ENCODE measurements around the gene COLEC11. TPM values are rescaled to one million over a fixed set of nuclear protein-coding genes. Genes with fewer than 3 reads are reported as not detected.

The COLEC11 gene
- total and polyA plus RNA-seq, 2 of the 13 experiments (the other 11 are each of a cell fraction or from before 2014, with no cell fraction given) = 1.5 to 3.0 TPM

GRCh38 chr2:3656762-3657721 is 62.1 kb downstream of the COLEC11 start (continued):
- TF ChIP-seq GMEB2 (CRISPR knock-in tag; IDR thresholded peaks at IDR 0.05; ENCODE audit: low read depth) = no peak
- TF ChIP-seq ZNF256 (CRISPR knock-in tag; conservative IDR thresholded peaks at IDR 0.05) = no peak
- no peak for TF ChIP-seq ZNF780A (CRISPR knock-in tag; IDR thresholded peaks at IDR 0.05)
- no peak for TF ChIP-seq GPBP1L1 (CRISPR knock-in tag; IDR thresholded peaks at IDR 0.05)
- TF ChIP-seq ZNF552 (CRISPR knock-in tag; IDR thresholded peaks at IDR 0.05; ENCODE audit: borderline replicate concordance) = 0 out of 2 replicates have a peak, but pooled peaks have one; percentile 25
- no peak for TF ChIP-seq FOXJ3 (CRISPR knock-in tag; IDR thresholded peaks at IDR 0.05; ENCODE audit: borderline replicate concordance)
- TF ChIP-seq ZBTB20 (CRISPR knock-in tag; IDR thresholded peaks at IDR 0.05; ENCODE audit: borderline replicate concordance, low read depth) = no peak
- no peak for TF ChIP-seq ZNF83 (CRISPR knock-in tag; IDR thresholded peaks at IDR 0.05; ENCODE audit: borderline replicate concordance)
- peak; percentile 36 for TF ChIP-seq TBX2 (CRISPR knock-in tag; IDR thresholded peaks at IDR 0.05; ENCODE audit: borderline replicate concordance)
- 0 out of 2 replicates have a peak, but pooled peaks have one; percentile 21 for TF ChIP-seq MNT (IDR thresholded peaks at IDR 0.05)
- TF ChIP-seq DRAP1 (CRISPR knock-in tag; IDR thresholded peaks at IDR 0.05) = no peak
- TF ChIP-seq ZSCAN21 (CRISPR knock-in tag; IDR thresholded peaks at IDR 0.05; ENCODE audit: borderline replicate concordance) = peak; percentile 62; the same call in 1 of the 2 replicates
- TF ChIP-seq ZNF24 (IDR thresholded peaks at IDR 0.05) = no peak; the same call in 1 of the 2 replicates
- 0 out of 2 replicates have a peak, but pooled peaks have one; percentile 9 for TF ChIP-seq MED1 (CRISPR knock-in tag; IDR thresholded peaks at IDR 0.05)
- TF ChIP-seq HMG20B (CRISPR knock-in tag; conservative IDR thresholded peaks at IDR 0.05) = no peak
- no peak for TF ChIP-seq SRY (CRISPR knock-in tag; IDR thresholded peaks at IDR 0.05)
- no peak for TF ChIP-seq ZNF430 (CRISPR knock-in tag; IDR thresholded peaks at IDR 0.05)
- TF ChIP-seq HNF1A (IDR thresholded peaks at IDR 0.05; ENCODE audit: low read depth) = no peak; the same call in 1 of the 2 replicates
- TF ChIP-seq HNF1A (CRISPR knock-in tag; IDR thresholded peaks at IDR 0.05; ENCODE audit: borderline replicate concordance) = peak; percentile 57; the same call in 1 of the 2 replicates
- TF ChIP-seq SIX4 (CRISPR knock-in tag; IDR thresholded peaks at IDR 0.05) = no peak
